ENCODE measurements around the gene BTBD7. TPM values are rescaled to one million over a fixed set of nuclear protein-coding genes. Genes with fewer than 3 reads are reported as not detected.

The BTBD7 gene
- total and polyA plus RNA-seq, 2 experiments from 2014 or later, result 14.8 to 25.8 TPM

- H3K9me2 ChIP-seq (replicated peaks; ENCODE audit: insufficient read depth), result no peaks in the 10 kb centered on the region
- no peaks in the 10 kb centered on the region for H3K27me3 ChIP-seq
- WGBS (ENCODE audit: low lambda C conversion rate, missing lambda C conversion rate), result 93% methylated on average over 15 of the region's 17 CpGs
- no peaks in the 10 kb centered on the region for H3K9me3 ChIP-seq (ENCODE audit: low read depth)
- H3K4me2 ChIP-seq, result no peak overlapping the region
- no peaks in the 10 kb centered on the region for H4K20me1 ChIP-seq (ENCODE audit: insufficient read depth, poor library complexity, severe bottlenecking)
- no peaks in the 10 kb centered on the region for H3K36me3 ChIP-seq (replicated peaks; ENCODE audit: insufficient read depth, low read depth)
- H2AFZ ChIP-seq, result no peak overlapping the region
- H3K4me3 ChIP-seq, result no peak overlapping the region
- no peak for TF ChIP-seq CTCF (IDR thresholded peaks at IDR 0.05; ENCODE audit: poor library complexity)
- no peaks in the 10 kb centered on the region for H3K79me2 ChIP-seq
- no peaks in the 10 kb centered on the region for H3K4me1 ChIP-seq (ENCODE audit: insufficient read depth)
- DNase-seq (ENCODE audit: low spot score), result no peak
- no peak overlapping the region for H3K27ac ChIP-seq
These were observed 100.7 kb downstream of the BTBD7 start for GRCh38 chr14:93232159-93232558.

GRCh38 chr14:93231129-93231979 is 101.5 kb downstream of the BTBD7 start:
- no peak overlapping the region for H3K4me3 ChIP-seq
- no peak for DNase-seq (ENCODE audit: low spot score)
- H3K9me2 ChIP-seq (replicated peaks; ENCODE audit: insufficient read depth), result no peaks in the 10 kb centered on the region
- H3K4me1 ChIP-seq (ENCODE audit: insufficient read depth), result no peaks in the 10 kb centered on the region
- no peak overlapping the region for H3K27ac ChIP-seq
- TF ChIP-seq EZH2phosphoT487 (IDR thresholded peaks at IDR 0.05; ENCODE audit: low read depth, severe bottlenecking, unreplicated experiment) (no peak), EZH2 (IDR thresholded peaks at IDR 0.05; ENCODE audit: borderline replicate concordance) (no peak), CTCF (IDR thresholded peaks at IDR 0.05; ENCODE audit: poor library complexity) (no peak)
- H3K36me3 ChIP-seq (replicated peaks; ENCODE audit: insufficient read depth, low read depth), result no peaks in the 10 kb centered on the region
- WGBS (ENCODE audit: low lambda C conversion rate, missing lambda C conversion rate), result 92% methylated on average over 33 of the region's 39 CpGs
- H3K79me2 ChIP-seq, result no peaks in the 10 kb centered on the region
- no peaks in the 10 kb centered on the region for H4K20me1 ChIP-seq (ENCODE audit: insufficient read depth, poor library complexity, severe bottlenecking)
- no peak overlapping the region for H3K4me2 ChIP-seq
- H3K27me3 ChIP-seq, result no peaks in the 10 kb centered on the region
- H2AFZ ChIP-seq, result no peak overlapping the region
- H3K9me3 ChIP-seq (ENCODE audit: low read depth), result no peaks in the 10 kb centered on the region

GRCh38 chr14:93230539-93230938 is 102.3 kb downstream of the BTBD7 start:
- Histone ChIP-seq H3K27me3 (no peaks in the 10 kb centered on the region), H3K9me3 (ENCODE audit: low read depth) (no peaks in the 10 kb centered on the region), H3K27ac (no peak overlapping the region), H2AFZ (no peak overlapping the region), H4K20me1 (ENCODE audit: insufficient read depth, poor library complexity, severe bottlenecking) (no peaks in the 10 kb centered on the region), H3K4me2 (no peak overlapping the region), H3K36me3 (replicated peaks; ENCODE audit: insufficient read depth, low read depth) (no peaks in the 10 kb centered on the region), H3K79me2 (no peaks in the 10 kb centered on the region), H3K9me2 (replicated peaks; ENCODE audit: insufficient read depth) (no peaks in the 10 kb centered on the region), H3K4me1 (ENCODE audit: insufficient read depth) (no peaks in the 10 kb centered on the region), H3K4me3 (no peak overlapping the region)
- TF ChIP-seq CTCF (IDR thresholded peaks at IDR 0.05; ENCODE audit: poor library complexity), result no peak
- TF ChIP-seq EZH2 (IDR thresholded peaks at IDR 0.05; ENCODE audit: borderline replicate concordance), result no peak
- TF ChIP-seq EZH2phosphoT487 (IDR thresholded peaks at IDR 0.05; ENCODE audit: low read depth, severe bottlenecking, unreplicated experiment), result no peak
- WGBS (ENCODE audit: low lambda C conversion rate, missing lambda C conversion rate), result 96% methylated on average over 16 of the region's 16 CpGs
- DNase-seq (ENCODE audit: low spot score), result no peak
